ENCODE measurements around the gene SLC16A8. TPM values are rescaled to one million over a fixed set of nuclear protein-coding genes. Genes with fewer than 3 reads are reported as not detected.
A peak's percentile ranks its signal among the peaks of the same experiment; 100 is the strongest.

Gene SLC16A8
- polyA plus RNA-seq, 1 donor: 1.6 TPM

- DNase-seq: peak; percentile 68
These were observed 30.8 kb upstream of the SLC16A8 start for GRCh38 chr22:38114484-38115398.

GRCh38 chr22:38112381-38112780 is 28.4 kb upstream of the SLC16A8 start:
- DNase-seq: no peak

GRCh38 chr22:38111925-38112355 is 28.0 kb upstream of the SLC16A8 start:
- no peak for DNase-seq

- peak; percentile 46 for DNase-seq
These were observed 27.2 kb upstream of the SLC16A8 start for GRCh38 chr22:38110863-38111852.

- peak; percentile 78 for DNase-seq
These were observed 26.3 kb upstream of the SLC16A8 start, which contains the start of gene BAIAP2L2 for GRCh38 chr22:38110008-38110862. Gene BAIAP2L2 (minus strand): TSS chr22:38110684. CDS start chr22:38110525, 159 bp downstream.

DNA sequence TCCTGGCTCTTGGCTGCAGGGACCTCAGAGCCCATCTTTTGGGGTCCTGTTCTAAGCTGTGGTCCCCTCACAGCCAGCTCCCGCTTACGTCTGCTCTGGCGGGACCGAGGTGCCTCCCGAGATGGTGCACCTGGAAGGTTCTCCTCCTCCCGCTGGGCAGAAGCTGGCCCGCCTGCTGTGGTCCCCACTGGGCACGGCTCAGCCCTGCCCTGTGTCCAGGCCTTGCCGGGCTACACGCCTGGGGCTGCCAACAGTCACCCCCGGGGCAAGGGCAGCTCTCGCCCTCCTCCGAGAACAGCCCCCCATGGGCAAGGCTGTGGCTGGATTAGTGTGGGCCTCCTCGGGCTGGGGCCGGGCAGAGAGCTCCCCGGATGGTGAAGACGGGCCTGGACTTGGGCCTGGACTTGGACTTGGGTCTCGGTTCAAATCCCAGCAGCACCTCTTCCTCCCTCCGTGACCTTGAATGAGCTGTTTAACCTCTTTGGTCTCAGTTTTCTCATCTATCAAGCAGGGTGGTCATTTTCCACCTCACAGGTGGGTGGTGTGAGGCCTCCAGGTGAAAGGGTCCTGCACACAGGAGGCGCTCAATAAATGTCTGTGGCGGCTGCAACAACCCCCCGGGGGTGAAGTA is 25.5 kb upstream of the SLC16A8 start:
- DNase-seq: no peak

- DNase-seq: no peak
These were observed 24.8 kb upstream of the SLC16A8 start for GRCh38 chr22:38108561-38109319.

GRCh38 chr22:38107692-38108515 is 23.9 kb upstream of the SLC16A8 start:
- no peak for DNase-seq

DNA sequence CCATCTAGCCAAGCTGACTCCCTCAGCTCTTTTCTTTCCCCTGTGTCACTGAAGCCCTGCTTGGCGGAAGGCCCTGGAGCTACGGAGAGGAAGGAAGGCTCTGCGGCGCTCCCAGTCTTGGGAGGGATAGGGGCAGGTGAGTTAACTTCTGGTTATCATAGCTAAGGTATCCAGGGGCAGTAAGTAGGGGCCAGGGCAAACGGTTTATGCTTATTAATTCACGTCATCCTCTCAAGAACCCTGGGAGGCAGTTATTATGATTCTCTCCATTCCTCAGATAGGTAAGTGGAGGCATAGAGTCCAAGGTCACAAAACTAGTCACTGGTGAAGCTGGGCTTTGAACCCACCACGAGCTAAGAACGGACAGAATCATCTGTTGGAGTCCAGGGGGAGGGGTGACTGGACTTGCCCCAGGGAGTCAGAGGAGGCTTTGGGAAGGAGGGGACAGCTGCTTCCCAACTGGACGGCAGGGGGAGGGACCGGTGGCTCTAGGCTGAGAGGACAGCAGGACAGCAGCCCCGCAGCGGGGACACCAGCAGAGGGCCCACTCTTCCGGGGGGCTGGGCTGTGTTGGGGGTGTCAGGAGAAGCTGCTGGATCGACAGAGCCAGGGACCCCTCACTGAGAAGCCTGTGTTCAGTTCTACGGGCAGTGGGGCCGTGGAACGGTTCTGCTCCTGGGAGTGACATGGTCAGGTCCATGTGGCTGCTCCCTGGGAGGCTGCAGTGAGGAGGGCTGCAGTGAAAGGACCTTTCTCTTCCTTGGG is 23.0 kb upstream of the SLC16A8 start:
- DNase-seq: no peak

- DNase-seq: no peak
These were observed 20.1 kb upstream of the SLC16A8 start for GRCh38 chr22:38104084-38104483.

- DNase-seq: no peak
These were observed 19.7 kb upstream of the SLC16A8 start for GRCh38 chr22:38103641-38104040.

GRCh38 chr22:38098410-38099249 is 14.6 kb upstream of the SLC16A8 start:
- DNase-seq: no peak

GRCh38 chr22:38097557-38098409 is 13.8 kb upstream of the SLC16A8 start:
- no peak for DNase-seq

- DNase-seq: no peak
These were observed 13.1 kb upstream of the SLC16A8 start for GRCh38 chr22:38097058-38097457.

- DNase-seq: no peak
These were observed 5.5 kb upstream of the SLC16A8 start for GRCh38 chr22:38089474-38089851.

GRCh38 chr22:38088629-38089473 is 4.9 kb upstream of the SLC16A8 start:
- no peak for DNase-seq
